ENCODE data around the gene CNTNAP5. TPM values are rescaled to one million over a fixed set of nuclear protein-coding genes. Genes with fewer than 3 reads are reported as not detected.

The CNTNAP5 gene
- total RNA-seq, 1 donor from 2014 or later: 5.0 TPM

DNA sequence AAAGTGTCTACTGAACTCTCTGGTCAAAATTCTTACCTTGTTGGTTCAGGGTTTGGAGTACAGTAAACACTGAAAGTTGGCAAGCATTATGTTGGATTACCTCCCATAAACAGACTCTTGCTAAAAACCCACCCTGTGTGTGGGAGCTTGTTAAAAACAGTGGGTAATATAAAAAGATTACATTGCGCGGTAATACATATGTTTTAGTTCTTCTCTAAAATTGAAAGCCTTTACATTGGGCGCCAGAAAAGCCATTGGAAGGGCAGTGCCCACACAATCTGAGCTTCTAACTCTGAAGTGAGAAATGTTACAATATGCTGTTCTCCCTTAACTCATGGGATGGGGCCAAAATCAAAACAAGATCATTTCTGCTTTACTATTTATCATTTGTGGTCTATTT lies 510.7 kb downstream of the CNTNAP5 start:
- no peaks in the 10 kb centered on the region for H3K36me3 Mint-ChIP-seq
- no peak overlapping the region for H3K4me3 Mint-ChIP-seq
- H3K27ac Mint-ChIP-seq: no peak overlapping the region
- no peak for TF ChIP-seq CTCF (conservative IDR thresholded peaks at IDR 0.05)
- no peaks in the 10 kb centered on the region for H3K9me3 Mint-ChIP-seq
- H3K27me3 Mint-ChIP-seq: peaks cover 2% of the 10 kb centered on the region
- H3K4me1 Mint-ChIP-seq (ENCODE audit: unreplicated experiment): no peaks in the 10 kb centered on the region
- DNase-seq (ENCODE audit: extremely low spot score, unreplicated experiment): no peak

GRCh38 chr2:124536591-124536990 lies 511.5 kb downstream of the CNTNAP5 start:
- Mint-ChIP-seq H3K4me3 (no peak overlapping the region), H3K27ac (no peak overlapping the region), H3K27me3 (peaks cover 2% of the 10 kb centered on the region), H3K4me1 (ENCODE audit: unreplicated experiment) (no peaks in the 10 kb centered on the region), H3K9me3 (no peaks in the 10 kb centered on the region), H3K36me3 (no peaks in the 10 kb centered on the region)
- DNase-seq (ENCODE audit: extremely low spot score, unreplicated experiment): no peak
- TF ChIP-seq CTCF (conservative IDR thresholded peaks at IDR 0.05): no peak

DNA sequence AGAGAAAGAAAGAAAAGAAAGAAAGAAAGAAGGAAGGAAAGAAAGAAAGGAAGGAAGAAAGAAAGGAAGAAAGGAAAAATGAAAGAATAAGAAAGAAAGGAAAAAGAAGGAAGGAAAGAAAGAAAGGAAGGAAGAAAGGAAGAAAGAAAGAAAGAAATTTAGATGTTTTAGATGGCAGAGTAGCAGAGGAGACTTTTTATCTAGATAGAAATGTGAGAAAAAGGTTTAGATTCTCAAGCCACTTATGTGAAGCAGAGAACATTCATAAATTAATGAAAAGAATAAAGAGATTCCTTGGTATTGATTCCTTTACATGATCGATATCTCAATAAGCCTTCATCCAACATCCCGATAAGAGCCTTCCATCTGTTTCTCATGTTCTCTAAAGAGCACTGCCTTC lies 513.5 kb downstream of the CNTNAP5 start:
- Mint-ChIP-seq H3K27ac (no peak overlapping the region), H3K4me3 (no peak overlapping the region), H3K4me1 (ENCODE audit: unreplicated experiment) (no peaks in the 10 kb centered on the region), H3K27me3 (no peaks in the 10 kb centered on the region), H3K36me3 (no peaks in the 10 kb centered on the region), H3K9me3 (no peaks in the 10 kb centered on the region)
- no peak for TF ChIP-seq CTCF (conservative IDR thresholded peaks at IDR 0.05)
- DNase-seq (ENCODE audit: extremely low spot score, unreplicated experiment): no peak

- Mint-ChIP-seq H3K4me1 (ENCODE audit: unreplicated experiment) (no peaks in the 10 kb centered on the region), H3K36me3 (no peaks in the 10 kb centered on the region), H3K27ac (no peak overlapping the region), H3K4me3 (no peak overlapping the region), H3K27me3 (no peaks in the 10 kb centered on the region), H3K9me3 (no peaks in the 10 kb centered on the region)
- DNase-seq (ENCODE audit: extremely low spot score, unreplicated experiment): no peak
- TF ChIP-seq CTCF (conservative IDR thresholded peaks at IDR 0.05): no peak
Observed at GRCh38 chr2:124540805-124541204, 515.7 kb downstream of the CNTNAP5 start.

DNA sequence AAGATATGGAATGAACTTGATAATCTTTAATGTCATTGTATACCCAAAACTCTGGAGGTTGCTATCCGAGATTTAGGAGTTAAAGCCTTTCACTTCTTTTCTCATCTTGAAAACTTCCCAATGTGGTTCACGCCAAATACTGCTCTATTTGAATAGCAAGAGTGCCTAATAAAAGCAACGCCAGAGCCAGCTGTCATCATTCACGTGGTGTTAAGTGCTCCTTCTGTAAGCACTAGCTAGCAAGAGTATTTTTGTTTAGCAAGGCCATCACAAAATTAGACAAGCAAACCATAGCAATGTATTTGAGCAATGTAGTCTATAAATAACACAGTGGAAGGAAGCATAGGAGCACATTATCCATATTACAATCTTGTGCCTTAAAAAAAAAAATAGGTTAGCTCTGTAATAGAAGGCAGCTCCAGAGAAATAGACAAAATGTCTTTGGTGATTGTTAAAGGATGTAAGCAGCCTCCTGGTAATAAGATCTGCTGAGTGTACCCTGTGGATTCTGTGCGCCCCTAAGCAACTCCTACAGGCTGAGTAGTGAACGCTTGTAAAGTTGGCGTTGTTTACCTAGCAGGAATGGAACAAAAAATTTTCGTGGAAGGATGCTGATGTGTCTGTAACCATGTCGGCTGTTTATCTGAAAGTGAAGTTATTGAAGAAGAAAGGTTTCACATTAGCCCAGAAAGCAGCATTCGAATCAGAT lies 518.0 kb downstream of the CNTNAP5 start:
- no peak overlapping the region for H3K4me3 Mint-ChIP-seq
- no peaks in the 10 kb centered on the region for H3K36me3 Mint-ChIP-seq
- no peaks in the 10 kb centered on the region for H3K4me1 Mint-ChIP-seq (ENCODE audit: unreplicated experiment)
- TF ChIP-seq CTCF (conservative IDR thresholded peaks at IDR 0.05): no peak
- peaks cover 7% of the 10 kb centered on the region for H3K27me3 Mint-ChIP-seq
- no peaks in the 10 kb centered on the region for H3K9me3 Mint-ChIP-seq
- no peak overlapping the region for H3K27ac Mint-ChIP-seq
- no peak for DNase-seq (ENCODE audit: extremely low spot score, unreplicated experiment)

Data from type B pancreatic cell (in vitro differentiated cells).